HepG2 (cell line): ENCODE data around the gene ZNF680.

Source experiments
- CTCF ChIP-seq: sonication (generic); formaldehyde crosslinking; IDR thresholded peaks from 2 replicates; pipeline ENCODE4 v1.5.0; 2020; ENCODE audit warnings: mild to moderate bottlenecking, missing genetic modification reagents, moderate library complexity
- DNMT3B ChIP-seq: conservative IDR thresholded peaks from 2 replicates; pipeline ENCODE4 v1.6.1; 2016; ENCODE audit warnings: missing biosample characterization, control low read depth
- HDAC6 ChIP-seq: fragments of 200-600 bp; sonication (generic); IDR thresholded peaks from 2 replicates; pipeline ENCODE4 v1.7.0; 2017; ENCODE audit warnings: mild to moderate bottlenecking, antibody characterized with exemption, low read length, low read depth
- KDM5A ChIP-seq: fragments of 200-600 bp; sonication (generic); IDR thresholded peaks from 2 replicates; pipeline ENCODE4 v1.7.0; 2018; ENCODE audit warnings: antibody characterized with exemption, mild to moderate bottlenecking, low read length, borderline replicate concordance
- REPIN1 ChIP-seq: sonication (generic); formaldehyde crosslinking; IDR thresholded peaks from 2 replicates; pipeline ENCODE4 v1.8.0; 2022; ENCODE audit warnings: missing genetic modification reagents, low read depth, mild to moderate bottlenecking, borderline replicate concordance
- REST ChIP-seq, 2 experiments: IDR thresholded peaks; 2 replicates each; pipeline ENCODE4 v1.6.1; 2011 to 2012; ENCODE audit warnings: low read length in 2 of 2, borderline replicate concordance in 1 of 2, low read depth in 1 of 2, mild to moderate bottlenecking in 1 of 2, moderate library complexity in 1 of 2
- TAF1 ChIP-seq: sonication (generic); formaldehyde crosslinking; IDR thresholded peaks from 2 replicates; pipeline ENCODE4 v1.4.0; 2020; ENCODE audit warnings: missing genetic modification reagents
- TBP ChIP-seq: sonication (generic); formaldehyde crosslinking; IDR thresholded peaks from 2 replicates; pipeline ENCODE4 v1.5.0; 2020; ENCODE audit warnings: missing genetic modification reagents
- ZFX ChIP-seq: sonication (generic); formaldehyde crosslinking; IDR thresholded peaks from 2 replicates; pipeline ENCODE4 v1.4.0; 2020; ENCODE audit warnings: mild to moderate bottlenecking, low read depth, missing genetic modification reagents, moderate library complexity
- ZNF138 ChIP-seq: sonication (generic); formaldehyde crosslinking; IDR thresholded peaks from 2 replicates; pipeline ENCODE4 v1.5.0; 2020; ENCODE audit warnings: mild to moderate bottlenecking, low read depth, missing genetic modification reagents
- ZNF44 ChIP-seq: sonication (generic); formaldehyde crosslinking; IDR thresholded peaks from 2 replicates; pipeline ENCODE4 v1.5.1; 2020; ENCODE audit warnings: mild to moderate bottlenecking, missing genetic modification reagents
- ZNF704 ChIP-seq: sonication (generic); formaldehyde crosslinking; IDR thresholded peaks from 2 replicates; pipeline ENCODE4 v1.8.1; 2023; ENCODE audit warnings: mild to moderate bottlenecking, inconsistent platforms, moderate library complexity, missing genetic modification reagents, borderline replicate concordance

GRCh38 chr7:64551375-64552142, 11.3 kb downstream of the ZNF680 start:
- TF ChIP-seq HDAC6, result no peak
- no peak for TF ChIP-seq DNMT3B (CRISPR knock-in tag)
- no peak for TF ChIP-seq ZNF138 (CRISPR knock-in tag)
- TF ChIP-seq ZNF704 (CRISPR knock-in tag), result no peak
- no peak for TF ChIP-seq CTCF (CRISPR knock-in tag)
- no peak for TF ChIP-seq TAF1
- TF ChIP-seq TBP (CRISPR knock-in tag), result no peak
- no peak for TF ChIP-seq ZNF44
- TF ChIP-seq REPIN1 (CRISPR knock-in tag), result no peak
- no peak for TF ChIP-seq ZFX (CRISPR knock-in tag)
- no peak for TF ChIP-seq KDM5A
- no peak for TF ChIP-seq REST (IDR thresholded peaks at IDR 0.05; ENCODE audit: borderline replicate concordance in 1 of 2, low read depth in 1 of 2, low read length in 2 of 2)
